Breast epithelium (tissue), 3 donors: Measurements from ENCODE around the gene VAV3.

Experiments used
- POLR2AphosphoS5 ChIP-seq, 3 donors: sonication (generic); formaldehyde crosslinking; IDR thresholded peaks; one replicate each; pipeline ENCODE4 v1.6.1; 2017; ENCODE audit warnings: antibody characterized with exemption in 3 of 3
- TF ChIP-seq, protein P1 (sequence below), 3 donors: fragments of 450-650 bp; IDR thresholded peaks; one replicate each; pipeline ENCODE4 v1.5.1; 2016 to 2017; ENCODE audit warnings: antibody characterized with exemption in 3 of 3, mild to moderate bottlenecking in 3 of 3, moderate library complexity in 3 of 3

DNA sequence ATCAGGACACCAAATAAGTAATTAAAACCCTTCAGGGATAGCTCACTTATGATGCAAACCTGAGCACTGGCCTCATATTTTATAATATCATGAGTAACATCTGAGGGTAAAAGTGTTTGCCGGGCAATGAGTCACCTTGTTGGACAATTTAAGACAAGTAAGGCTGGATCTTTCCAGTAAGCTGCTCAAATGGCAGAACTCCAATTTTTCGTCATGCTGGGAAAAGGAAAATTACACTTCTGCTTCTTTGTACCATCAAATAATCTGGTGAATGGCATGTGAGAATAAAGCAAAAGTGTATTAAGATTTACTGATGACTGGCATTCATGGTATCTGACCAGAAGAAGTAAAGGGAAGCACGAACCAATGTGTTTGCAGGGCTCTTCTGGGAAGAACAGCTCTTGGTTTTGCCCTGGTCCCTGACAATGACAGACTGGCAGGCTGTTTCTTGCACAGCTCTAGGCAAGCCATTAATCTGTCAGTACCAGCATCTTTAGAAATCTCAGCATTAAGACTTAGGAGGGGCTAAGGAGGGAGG lies 392.2 kb downstream of the VAV3 start:
- TF ChIP-seq POLR2AphosphoS5 (IDR thresholded peaks at IDR 0.05), result no peak
- TF ChIP-seq, protein P1, sequence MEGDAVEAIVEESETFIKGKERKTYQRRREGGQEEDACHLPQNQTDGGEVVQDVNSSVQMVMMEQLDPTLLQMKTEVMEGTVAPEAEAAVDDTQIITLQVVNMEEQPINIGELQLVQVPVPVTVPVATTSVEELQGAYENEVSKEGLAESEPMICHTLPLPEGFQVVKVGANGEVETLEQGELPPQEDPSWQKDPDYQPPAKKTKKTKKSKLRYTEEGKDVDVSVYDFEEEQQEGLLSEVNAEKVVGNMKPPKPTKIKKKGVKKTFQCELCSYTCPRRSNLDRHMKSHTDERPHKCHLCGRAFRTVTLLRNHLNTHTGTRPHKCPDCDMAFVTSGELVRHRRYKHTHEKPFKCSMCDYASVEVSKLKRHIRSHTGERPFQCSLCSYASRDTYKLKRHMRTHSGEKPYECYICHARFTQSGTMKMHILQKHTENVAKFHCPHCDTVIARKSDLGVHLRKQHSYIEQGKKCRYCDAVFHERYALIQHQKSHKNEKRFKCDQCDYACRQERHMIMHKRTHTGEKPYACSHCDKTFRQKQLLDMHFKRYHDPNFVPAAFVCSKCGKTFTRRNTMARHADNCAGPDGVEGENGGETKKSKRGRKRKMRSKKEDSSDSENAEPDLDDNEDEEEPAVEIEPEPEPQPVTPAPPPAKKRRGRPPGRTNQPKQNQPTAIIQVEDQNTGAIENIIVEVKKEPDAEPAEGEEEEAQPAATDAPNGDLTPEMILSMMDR (IDR thresholded peaks at IDR 0.05), result no peak
